Measurements from ENCODE around the gene TTLL9. TPM values are rescaled to one million over a fixed set of nuclear protein-coding genes. Genes with fewer than 3 reads are reported as not detected.

TTLL9 gene
- total and polyA plus RNA-seq, 10 of the 15 experiments (the other 5 are each of a cell fraction or from before 2014, with no cell fraction given), result 0.03 to 0.77 (median 0.11) TPM; not detected in 2

DNA sequence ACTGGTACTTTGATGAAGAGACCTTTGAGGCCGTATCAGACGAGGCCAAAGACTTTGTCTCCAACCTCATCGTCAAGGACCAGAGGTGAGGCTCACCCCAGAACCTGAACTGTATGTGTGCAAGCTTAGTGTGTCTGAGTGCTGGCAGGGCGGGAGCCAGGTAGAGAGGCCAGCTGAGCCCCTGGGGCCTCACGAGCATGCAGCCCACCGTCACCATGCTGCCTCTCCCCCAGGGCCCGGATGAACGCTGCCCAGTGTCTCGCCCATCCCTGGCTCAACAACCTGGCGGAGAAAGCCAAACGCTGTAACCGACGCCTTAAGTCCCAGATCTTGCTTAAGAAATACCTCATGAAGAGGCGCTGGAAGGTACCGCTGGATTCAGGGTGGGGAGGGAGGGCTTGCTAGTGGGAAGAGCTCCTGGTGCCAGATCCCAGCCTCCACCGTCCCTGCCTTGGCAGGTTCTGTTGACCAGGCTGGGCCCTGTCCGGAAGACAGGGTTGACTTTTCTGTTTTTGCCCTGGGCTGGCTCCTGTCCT is 38.6 kb upstream of the TTLL9 start:
- Histone ChIP-seq H3K4me3 (no peak overlapping the region), H4K20me1 (ENCODE audit: control insufficient read depth, insufficient read depth) (no peaks in the 10 kb centered on the region), H3K27ac (ENCODE audit: control insufficient read depth, insufficient read depth) (no peak overlapping the region), H3K9ac (ENCODE audit: control insufficient read depth, insufficient read depth, low read length) (no peak overlapping the region), H3K4me1 (ENCODE audit: control insufficient read depth, insufficient read depth, low read length) (peaks cover 8% of the 10 kb centered on the region; the same call in 1 of the 2 replicates), H3K36me3 (ENCODE audit: control insufficient read depth in 2 of 2, insufficient read depth in 2 of 2, low read length in 1 of 2) (no peaks in the 10 kb centered on the region; a peak in 1 of 4 replicates), H3K79me2 (ENCODE audit: control insufficient read depth, insufficient read depth, low read length) (no peaks in the 10 kb centered on the region), H2AFZ (ENCODE audit: control insufficient read depth, low read depth, low read length) (no peak overlapping the region), H3K4me2 (ENCODE audit: control insufficient read depth, insufficient read depth) (no peak overlapping the region), H3K9me3 (replicated peaks; ENCODE audit: control insufficient read depth, insufficient read depth, low read length) (no peaks in the 10 kb centered on the region), H3K27me3 (replicated peaks in 1 of 2; ENCODE audit: control insufficient read depth in 2 of 2, insufficient read depth in 2 of 2, low read length in 1 of 2) (no peaks in the 10 kb centered on the region)
- ChIA-PET CTCF (interaction anchor here (1.3 to 1.4 kb wide), 2 partner anchors 10 to 200 kb away, joined by 3 to 5 read pairs; no protein-coding TSS in a partner anchor), SMC1A (ENCODE audit: uncharacterized antibody, unreplicated experiment) (no interaction called here), RAD21 (ENCODE audit: unreplicated experiment) (no interaction called here), POLR2A (no interaction called here)
- intact Hi-C loops (cut with micrococcal nuclease; ENCODE audit: unreplicated experiment) (no loop called here), in situ Hi-C loops (cut with MboI) (no loop called here)
- no peak for ATAC-seq
- DNase-seq (ENCODE audit: low read depth, low spot score), result no peak
- whole genome bisulfite sequencing (ENCODE audit: insufficient coverage, insufficient replicate concordance, low lambda C conversion rate, missing lambda C conversion rate), result 78% methylated on average over 17 of the region's 17 CpGs
- TF ChIP-seq, protein P1, sequence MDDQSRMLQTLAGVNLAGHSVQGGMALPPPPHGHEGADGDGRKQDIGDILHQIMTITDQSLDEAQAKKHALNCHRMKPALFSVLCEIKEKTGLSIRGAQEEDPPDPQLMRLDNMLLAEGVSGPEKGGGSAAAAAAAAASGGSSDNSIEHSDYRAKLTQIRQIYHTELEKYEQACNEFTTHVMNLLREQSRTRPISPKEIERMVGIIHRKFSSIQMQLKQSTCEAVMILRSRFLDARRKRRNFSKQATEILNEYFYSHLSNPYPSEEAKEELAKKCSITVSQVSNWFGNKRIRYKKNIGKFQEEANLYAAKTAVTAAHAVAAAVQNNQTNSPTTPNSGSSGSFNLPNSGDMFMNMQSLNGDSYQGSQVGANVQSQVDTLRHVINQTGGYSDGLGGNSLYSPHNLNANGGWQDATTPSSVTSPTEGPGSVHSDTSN (IDR thresholded peaks at IDR 0.05; ENCODE audit: insufficient replicate concordance, low read depth, low read length), result no peak
- no peak for TF ChIP-seq MAX (IDR thresholded peaks at IDR 0.05; ENCODE audit: low read depth, low read length)
- FAIRE-seq, result no peak
- BruUV-seq (replicated peaks), result no TSS peak

- RAD21 ChIA-PET (ENCODE audit: unreplicated experiment), result interaction anchor here (0.9 kb wide), 1 partner anchor 172 kb away, joined by 3 read pairs; no protein-coding TSS in a partner anchor
- SMC1A ChIA-PET (ENCODE audit: uncharacterized antibody, unreplicated experiment), result no interaction called here
- Histone ChIP-seq H3K9me3 (replicated peaks; ENCODE audit: control insufficient read depth, insufficient read depth, low read length) (no peaks in the 10 kb centered on the region), H3K9ac (ENCODE audit: control insufficient read depth, insufficient read depth, low read length) (no peak overlapping the region), H3K4me2 (ENCODE audit: control insufficient read depth, insufficient read depth) (no peak overlapping the region), H2AFZ (ENCODE audit: control insufficient read depth, low read depth, low read length) (no peak overlapping the region), H3K4me3 (no peak overlapping the region), H3K27ac (ENCODE audit: control insufficient read depth, insufficient read depth) (no peak overlapping the region), H3K27me3 (replicated peaks in 1 of 2; ENCODE audit: control insufficient read depth in 2 of 2, insufficient read depth in 2 of 2, low read length in 1 of 2) (no peaks in the 10 kb centered on the region), H3K36me3 (ENCODE audit: control insufficient read depth in 2 of 2, insufficient read depth in 2 of 2, low read length in 1 of 2) (no peaks in the 10 kb centered on the region; a peak in 1 of 4 replicates), H3K79me2 (ENCODE audit: control insufficient read depth, insufficient read depth, low read length) (no peaks in the 10 kb centered on the region), H4K20me1 (ENCODE audit: control insufficient read depth, insufficient read depth) (no peaks in the 10 kb centered on the region), H3K4me1 (ENCODE audit: control insufficient read depth, insufficient read depth, low read length) (peaks cover 8% of the 10 kb centered on the region; the same call in 1 of the 2 replicates)
- TF ChIP-seq CBX3 (IDR thresholded peaks at IDR 0.05; ENCODE audit: borderline replicate concordance, low read depth) (no peak), TCF12 (IDR thresholded peaks at IDR 0.05; ENCODE audit: low read depth, low read length) (no peak), YY1 (IDR thresholded peaks at IDR 0.05; ENCODE audit: low read depth, low read length) (0 out of 2 replicates have a peak, but pooled peaks have one; percentile 20), RAD21 (IDR thresholded peaks at IDR 0.05; ENCODE audit: insufficient read depth, low read depth, low read length) (peak; percentile 33), NFIC (IDR thresholded peaks at IDR 0.05; ENCODE audit: low read depth, low read length) (no peak), DPF2 (IDR thresholded peaks at IDR 0.05) (no peak)
- TF ChIP-seq, protein P2, sequence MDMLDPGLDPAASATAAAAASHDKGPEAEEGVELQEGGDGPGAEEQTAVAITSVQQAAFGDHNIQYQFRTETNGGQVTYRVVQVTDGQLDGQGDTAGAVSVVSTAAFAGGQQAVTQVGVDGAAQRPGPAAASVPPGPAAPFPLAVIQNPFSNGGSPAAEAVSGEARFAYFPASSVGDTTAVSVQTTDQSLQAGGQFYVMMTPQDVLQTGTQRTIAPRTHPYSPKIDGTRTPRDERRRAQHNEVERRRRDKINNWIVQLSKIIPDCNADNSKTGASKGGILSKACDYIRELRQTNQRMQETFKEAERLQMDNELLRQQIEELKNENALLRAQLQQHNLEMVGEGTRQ (IDR thresholded peaks at IDR 0.05; ENCODE audit: borderline replicate concordance, low read depth, low read length), result no peak
- TF ChIP-seq, protein P3, sequence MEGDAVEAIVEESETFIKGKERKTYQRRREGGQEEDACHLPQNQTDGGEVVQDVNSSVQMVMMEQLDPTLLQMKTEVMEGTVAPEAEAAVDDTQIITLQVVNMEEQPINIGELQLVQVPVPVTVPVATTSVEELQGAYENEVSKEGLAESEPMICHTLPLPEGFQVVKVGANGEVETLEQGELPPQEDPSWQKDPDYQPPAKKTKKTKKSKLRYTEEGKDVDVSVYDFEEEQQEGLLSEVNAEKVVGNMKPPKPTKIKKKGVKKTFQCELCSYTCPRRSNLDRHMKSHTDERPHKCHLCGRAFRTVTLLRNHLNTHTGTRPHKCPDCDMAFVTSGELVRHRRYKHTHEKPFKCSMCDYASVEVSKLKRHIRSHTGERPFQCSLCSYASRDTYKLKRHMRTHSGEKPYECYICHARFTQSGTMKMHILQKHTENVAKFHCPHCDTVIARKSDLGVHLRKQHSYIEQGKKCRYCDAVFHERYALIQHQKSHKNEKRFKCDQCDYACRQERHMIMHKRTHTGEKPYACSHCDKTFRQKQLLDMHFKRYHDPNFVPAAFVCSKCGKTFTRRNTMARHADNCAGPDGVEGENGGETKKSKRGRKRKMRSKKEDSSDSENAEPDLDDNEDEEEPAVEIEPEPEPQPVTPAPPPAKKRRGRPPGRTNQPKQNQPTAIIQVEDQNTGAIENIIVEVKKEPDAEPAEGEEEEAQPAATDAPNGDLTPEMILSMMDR (IDR thresholded peaks at IDR 0.05 in 2 of 3, conservative IDR thresholded peaks at IDR 0.05 in 1 of 3; ENCODE audit: control insufficient read depth in 2 of 3, extremely low read depth in 1 of 3, insufficient read depth in 1 of 3, low read depth in 3 of 3, low read length in 3 of 3), result peak; percentile 70 to 94 (median 93)
- intact Hi-C loops (cut with micrococcal nuclease; ENCODE audit: unreplicated experiment) (no loop called here), in situ Hi-C loops (cut with MboI) (no loop called here)
- DNase-seq (ENCODE audit: low read depth, low spot score) (no peak), FAIRE-seq (peak; percentile 75), ATAC-seq (peak; percentile 77)
- 50% methylated on average over 14 of the region's 14 CpGs for WGBS (ENCODE audit: insufficient coverage, insufficient replicate concordance, low lambda C conversion rate, missing lambda C conversion rate)
- CTCF ChIA-PET, result interaction anchor here (0.6 to 5.7 kb wide), 9 partner anchors 10 to 521 kb away, joined by 3 to 37 read pairs (median 4); partner anchors contain the start of gene MYLK2
- POLR2A ChIA-PET, result interaction anchor here (0.6 to 1.1 kb wide), 3 partner anchors 10 to 375 kb away, joined by 3 to 5 read pairs (median 4); no protein-coding TSS in a partner anchor
- BruUV-seq (replicated peaks), result no TSS peak
These were observed 37.1 kb upstream of the TTLL9 start for GRCh38 chr20:31833130-31833930.
